GOT3 (cell line): ENCODE data around the gene TMEM252.

ENCODE experiments used
- DNase-seq: peaks from one replicate; lab custom pipeline; 2025; ENCODE audit warnings: mixed read lengths; lab: John Stamatoyannopoulos, UW

Gene TMEM252

DNA sequence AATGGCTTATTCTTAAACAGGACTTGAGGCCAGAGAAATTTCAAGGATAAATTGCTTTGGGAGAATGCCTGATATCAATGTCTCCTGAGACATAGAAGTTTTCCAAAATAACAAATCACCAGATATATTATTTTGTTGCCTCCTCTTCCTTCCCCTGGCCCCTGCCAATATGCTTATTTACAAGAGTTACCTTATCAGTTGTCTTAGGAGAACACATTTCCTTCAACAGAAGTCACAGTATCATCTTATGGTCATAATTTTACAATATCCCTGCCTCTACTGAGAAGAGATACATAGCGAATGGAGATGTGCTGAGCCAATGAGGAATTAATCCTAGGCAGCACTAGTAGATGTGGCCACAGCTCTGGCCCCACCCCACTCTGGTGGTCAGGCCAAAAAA is 43.1 kb downstream of the TMEM252 start:
- DNase-seq = no peak

DNA sequence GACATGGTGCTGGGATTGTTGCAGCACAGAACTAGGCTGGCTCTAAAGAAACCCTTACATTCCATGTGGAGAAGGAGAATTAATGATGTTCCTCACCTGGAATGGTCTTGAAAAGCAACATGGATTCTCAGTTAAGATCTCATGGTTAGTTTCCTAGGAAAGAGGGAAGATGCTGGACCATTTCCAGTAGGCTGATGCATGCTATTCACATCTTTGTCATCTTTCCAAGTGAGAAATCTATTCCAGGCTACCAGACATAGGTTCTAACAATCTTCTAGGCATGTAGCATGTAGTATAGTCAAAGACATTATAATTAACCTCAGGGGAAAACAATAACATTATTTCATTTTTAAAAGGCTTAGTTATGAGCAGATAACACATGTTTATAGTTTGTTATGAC is 44.3 kb downstream of the TMEM252 start:
- no peak for DNase-seq

DNA sequence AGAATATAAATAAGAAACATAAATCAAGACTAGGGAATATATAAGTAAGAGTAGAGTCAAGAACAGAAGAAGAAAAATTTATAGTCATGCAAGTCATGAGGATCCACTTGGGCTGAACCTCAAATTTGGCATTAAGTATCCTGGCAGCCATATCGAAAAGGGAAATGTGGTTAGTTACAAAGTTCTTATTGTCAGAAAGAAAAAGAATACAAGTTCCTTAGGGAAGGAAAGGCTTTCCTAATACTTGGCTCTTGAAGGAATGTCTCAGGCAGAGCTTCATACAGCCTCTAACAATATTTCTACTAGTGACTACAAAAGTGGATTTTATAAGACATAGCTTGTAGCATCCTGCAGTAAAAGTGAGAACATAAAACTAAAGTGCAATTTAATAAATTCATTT is 45.4 kb downstream of the TMEM252 start:
- DNase-seq = no peak

DNA sequence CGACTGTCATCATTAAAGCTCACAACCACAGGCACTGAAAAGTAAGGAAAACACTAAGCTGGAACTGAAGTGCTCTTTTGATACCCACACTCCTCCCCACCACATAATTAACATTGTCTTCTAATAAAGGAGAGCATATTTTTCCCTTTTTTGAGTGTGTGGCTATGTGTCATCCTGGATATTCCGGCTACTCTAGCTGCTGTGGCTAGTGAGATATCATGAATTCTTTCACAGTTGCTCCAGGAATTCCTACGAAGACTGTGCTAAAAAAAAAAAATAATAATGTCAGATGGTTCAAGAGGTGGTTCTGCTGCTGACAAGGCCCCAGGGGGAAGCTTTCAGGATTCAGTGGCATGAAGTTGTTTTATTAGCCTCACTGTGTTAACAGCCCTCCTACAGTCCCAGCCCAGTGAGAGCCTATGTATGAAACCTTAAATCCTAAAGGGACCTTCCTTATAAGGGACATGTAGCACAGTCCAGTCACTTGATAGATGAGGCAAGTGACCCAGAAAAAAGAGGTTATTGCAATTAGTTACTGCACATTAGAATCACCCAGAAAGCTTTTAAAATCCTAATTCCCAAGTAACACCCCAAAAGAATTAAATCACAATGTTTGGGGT is 46.6 kb downstream of the TMEM252 start:
- DNase-seq = no peak

DNA sequence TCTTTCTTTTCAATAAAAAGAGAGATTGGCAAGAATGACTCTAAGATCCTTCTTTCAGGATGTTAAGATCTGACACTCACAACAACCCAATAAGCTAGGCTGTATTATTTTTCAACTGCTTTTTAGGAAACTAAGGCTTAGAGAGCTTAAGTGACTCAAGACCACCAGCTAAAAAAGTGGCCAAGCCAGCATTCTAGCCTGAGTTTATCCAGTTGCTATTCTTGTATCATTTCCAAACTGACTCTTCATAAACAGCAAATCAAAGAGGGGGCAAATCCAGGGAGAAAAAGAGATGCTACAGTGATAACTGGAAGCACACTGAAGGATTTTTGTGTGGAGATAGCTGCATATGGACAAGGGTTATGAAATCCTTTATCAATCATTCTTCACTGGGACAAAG is 47.1 kb downstream of the TMEM252 start:
- DNase-seq = no peak

DNA sequence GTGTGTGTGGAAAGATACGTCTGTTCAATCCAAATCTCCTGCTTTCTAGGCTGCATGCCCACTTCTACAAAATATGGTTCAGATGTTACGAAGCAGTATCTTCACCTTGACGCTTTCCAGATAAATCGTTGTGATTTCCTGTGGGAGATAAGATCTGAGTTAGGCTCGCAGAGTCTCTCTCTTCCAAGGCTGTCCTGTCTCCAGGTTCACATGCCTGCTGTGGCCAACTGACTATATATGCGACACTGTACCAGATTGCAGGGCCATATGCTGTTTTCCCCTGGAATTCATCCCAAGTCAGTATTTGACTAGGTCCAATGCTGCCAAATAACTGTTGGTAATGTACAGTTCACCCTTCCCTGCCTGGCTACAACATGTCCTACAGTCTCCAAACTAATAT is 47.9 kb downstream of the TMEM252 start:
- DNase-seq = no peak

DNA sequence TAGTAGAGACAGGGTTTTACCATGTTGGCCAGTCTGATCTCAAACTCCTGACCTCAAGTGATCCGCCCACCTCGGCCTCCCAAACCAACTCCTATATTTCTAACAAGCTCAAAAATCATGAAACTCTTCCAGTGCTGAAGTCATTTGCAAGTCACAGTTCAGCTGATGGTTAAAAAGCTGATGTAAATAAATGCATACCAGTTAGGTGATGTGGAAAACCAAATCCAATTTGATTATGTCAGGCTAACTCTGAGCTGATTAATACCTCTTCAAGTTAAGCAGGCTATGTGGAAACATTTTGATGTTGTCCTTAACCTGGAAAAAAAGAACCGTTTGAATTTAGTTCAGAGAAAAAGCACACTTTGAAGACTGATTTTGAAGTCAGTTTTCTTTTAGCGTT is 51.0 kb downstream of the TMEM252 start:
- no peak for DNase-seq

DNA sequence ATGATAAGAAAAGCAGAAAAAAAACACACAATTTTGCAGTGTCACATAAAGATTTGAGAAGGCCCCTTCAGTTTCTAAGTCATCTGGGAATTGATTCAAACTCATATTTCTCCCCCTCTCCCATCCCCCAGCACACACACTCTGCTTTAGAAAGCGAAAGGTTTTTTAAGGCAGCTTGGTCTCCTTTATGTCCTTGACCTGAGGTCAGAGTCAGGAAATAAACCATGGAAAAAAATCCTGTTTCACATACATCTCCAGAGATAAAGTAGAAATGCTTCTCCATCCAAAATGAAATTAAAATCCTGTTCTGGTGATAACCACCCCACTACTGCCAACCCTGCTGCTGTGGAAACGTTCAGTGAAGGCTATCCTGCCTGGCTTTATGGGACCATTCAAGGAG is 52.6 kb downstream of the TMEM252 start:
- no peak for DNase-seq
